Stomach smooth muscle (tissue), 2 donors: ENCODE measurements around the gene BCAS1.

Experiments
- H3K27ac ChIP-seq: one replicate; pipeline ENCODE4 v1.7.0; 2013; ENCODE audit warnings: mild to moderate bottlenecking, low read length, inconsistent platforms
- H3K27me3 ChIP-seq, 2 donors: one replicate each; pipeline ENCODE4 v1.7.0; 2013; ENCODE audit warnings: low read length in 2 of 2; ENCODE audit not compliant: insufficient read depth in 2 of 2, control insufficient read depth in 1 of 2
- H3K36me3 ChIP-seq, 2 donors: one replicate each; pipeline ENCODE4 v1.7.0; 2013; ENCODE audit warnings: low read length in 2 of 2; ENCODE audit not compliant: control insufficient read depth in 2 of 2, insufficient read depth in 2 of 2
- H3K4me1 ChIP-seq: one replicate; pipeline ENCODE4 v1.7.0; 2013; ENCODE audit warnings: low read length; ENCODE audit not compliant: control insufficient read depth, insufficient read depth
- H3K4me3 ChIP-seq, 2 donors: one replicate each; pipeline ENCODE4 v1.7.0; 2013; ENCODE audit warnings: low read length in 2 of 2
- H3K9ac ChIP-seq, 2 donors: one replicate each; pipeline ENCODE4 v1.7.0; 2013; ENCODE audit warnings: low read length in 2 of 2, mild to moderate bottlenecking in 1 of 2
- H3K9me3 ChIP-seq, 2 donors: one replicate each; pipeline ENCODE4 v1.7.0; 2013; ENCODE audit warnings: low read length in 2 of 2; ENCODE audit not compliant: control insufficient read depth in 2 of 2
- donor health status: healthy.
- donor health status: Pancreatic carcinoma.

Gene BCAS1

GRCh38 chr20:54048891-54049545 is 21.4 kb downstream of the BCAS1 start:
- Histone ChIP-seq H3K27ac (no peak overlapping the region), H3K4me3 (no peak overlapping the region), H3K9ac (no peak overlapping the region), H3K27me3 (no peaks in the 10 kb centered on the region), H3K9me3 (peaks cover 0 to 2% of the 10 kb centered on the region in 2 donors), H3K4me1 (no peaks in the 10 kb centered on the region), H3K36me3 (no peaks in the 10 kb centered on the region)

GRCh38 chr20:54048481-54048880 is 21.9 kb downstream of the BCAS1 start:
- Histone ChIP-seq H3K27me3 (no peaks in the 10 kb centered on the region), H3K36me3 (no peaks in the 10 kb centered on the region), H3K9ac (no peak overlapping the region), H3K4me3 (no peak overlapping the region), H3K27ac (no peak overlapping the region), H3K4me1 (no peaks in the 10 kb centered on the region), H3K9me3 (peaks cover 0 to 2% of the 10 kb centered on the region in 2 donors)

GRCh38 chr20:54047720-54048119 is 22.7 kb downstream of the BCAS1 start:
- no peak overlapping the region for H3K4me3 ChIP-seq
- no peak overlapping the region for H3K9ac ChIP-seq
- peaks cover 0 to 2% of the 10 kb centered on the region in 2 donors for H3K9me3 ChIP-seq
- H3K4me1 ChIP-seq, result no peaks in the 10 kb centered on the region
- no peaks in the 10 kb centered on the region for H3K36me3 ChIP-seq
- no peak overlapping the region for H3K27ac ChIP-seq
- no peaks in the 10 kb centered on the region for H3K27me3 ChIP-seq

- Histone ChIP-seq H3K27ac (no peak overlapping the region), H3K36me3 (no peaks in the 10 kb centered on the region), H3K9ac (no peak overlapping the region), H3K4me1 (no peaks in the 10 kb centered on the region), H3K4me3 (no peak overlapping the region), H3K9me3 (peaks cover 0 to 2% of the 10 kb centered on the region in 2 donors), H3K27me3 (no peaks in the 10 kb centered on the region)
These were observed 23.3 kb downstream of the BCAS1 start for GRCh38 chr20:54047048-54047447.

- peaks cover 2 to 3% of the 10 kb centered on the region in 2 donors for H3K27me3 ChIP-seq
- no peaks in the 10 kb centered on the region for H3K4me1 ChIP-seq
- H3K4me3 ChIP-seq, result no peak overlapping the region
- H3K27ac ChIP-seq, result no peak overlapping the region
- no peaks in the 10 kb centered on the region for H3K9me3 ChIP-seq
- H3K36me3 ChIP-seq, result no peaks in the 10 kb centered on the region
- no peak overlapping the region for H3K9ac ChIP-seq
These were observed 26.2 kb downstream of the BCAS1 start for GRCh38 chr20:54044156-54044555.

GRCh38 chr20:54043076-54043967 is 27.1 kb downstream of the BCAS1 start:
- H3K9me3 ChIP-seq, result no peaks in the 10 kb centered on the region
- H3K9ac ChIP-seq, result no peak overlapping the region
- no peaks in the 10 kb centered on the region for H3K4me1 ChIP-seq
- H3K27me3 ChIP-seq, result peaks cover 2 to 3% of the 10 kb centered on the region in 2 donors
- H3K36me3 ChIP-seq, result no peaks in the 10 kb centered on the region
- H3K4me3 ChIP-seq, result no peak overlapping the region
- H3K27ac ChIP-seq, result no peak overlapping the region

GRCh38 chr20:54042021-54042420 is 28.4 kb downstream of the BCAS1 start:
- Histone ChIP-seq H3K9me3 (no peaks in the 10 kb centered on the region), H3K27me3 (peaks cover 2 to 3% of the 10 kb centered on the region in 2 donors), H3K9ac (no peak overlapping the region), H3K36me3 (no peaks in the 10 kb centered on the region), H3K4me1 (no peaks in the 10 kb centered on the region), H3K27ac (no peak overlapping the region), H3K4me3 (no peak overlapping the region)

GRCh38 chr20:54041336-54041735 is 29.1 kb downstream of the BCAS1 start:
- Histone ChIP-seq H3K4me1 (no peaks in the 10 kb centered on the region), H3K27ac (no peak overlapping the region), H3K27me3 (peaks cover 2 to 3% of the 10 kb centered on the region in 2 donors), H3K36me3 (no peaks in the 10 kb centered on the region), H3K4me3 (no peak overlapping the region), H3K9ac (no peak overlapping the region), H3K9me3 (no peaks in the 10 kb centered on the region)

- no peaks in the 10 kb centered on the region for H3K36me3 ChIP-seq
These were observed 29.9 kb downstream of the BCAS1 start for GRCh38 chr20:54040531-54040930.

GRCh38 chr20:54038961-54039360 is 31.4 kb downstream of the BCAS1 start:
- H3K27me3 ChIP-seq, result peaks cover 2 to 3% of the 10 kb centered on the region in 2 donors
- H3K9ac ChIP-seq, result no peak overlapping the region
- no peaks in the 10 kb centered on the region for H3K9me3 ChIP-seq
- H3K4me1 ChIP-seq, result no peaks in the 10 kb centered on the region
- H3K36me3 ChIP-seq, result no peaks in the 10 kb centered on the region
- H3K27ac ChIP-seq, result no peak overlapping the region
- no peak overlapping the region for H3K4me3 ChIP-seq

More at GRCh38 chr20:54040531-54040930, 29.9 kb downstream of the BCAS1 start:
- Histone ChIP-seq H3K27ac (no peak overlapping the region), H3K9ac (no peak overlapping the region), H3K4me3 (no peak overlapping the region), H3K4me1 (no peaks in the 10 kb centered on the region), H3K9me3 (no peaks in the 10 kb centered on the region), H3K27me3 (peaks cover 2 to 3% of the 10 kb centered on the region in 2 donors)

GRCh38 chr20:54037525-54037924 is 32.9 kb downstream of the BCAS1 start:
- Histone ChIP-seq H3K27ac (no peak overlapping the region), H3K4me3 (no peak overlapping the region), H3K4me1 (no peaks in the 10 kb centered on the region), H3K9ac (no peak overlapping the region), H3K9me3 (peaks cover 0 to under 1% of the 10 kb centered on the region in 2 donors), H3K27me3 (peaks cover 2 to 3% of the 10 kb centered on the region in 2 donors), H3K36me3 (no peaks in the 10 kb centered on the region)
